Measurements from ENCODE around the gene SLC13A3. TPM values are rescaled to one million over a fixed set of nuclear protein-coding genes. Genes with fewer than 3 reads are reported as not detected.
A peak's percentile ranks its signal among the peaks of the same experiment; 100 is the strongest.

The SLC13A3 gene
- total and polyA plus RNA-seq, 2 donors from 2014 or later: 31.5 to 241 TPM

GRCh38 chr20:46649965-46650542, 1.2 kb downstream of the SLC13A3 start:
- H3K4me1 ChIP-seq (ENCODE audit: control insufficient read depth in 2 of 3, insufficient read depth in 2 of 3, low read depth in 1 of 3, low read length in 3 of 3): no peaks in the 10 kb centered on the region
- intact Hi-C loops (cut with DNase I): no loop called here
- H3K27ac ChIP-seq (ENCODE audit: low read depth in 2 of 2, low read length in 2 of 2): peak overlapping the region; percentile 81 to 91
- FAIRE-seq: no peak
- DNase-seq: no peak
- no peak for TF ChIP-seq CTCF (IDR thresholded peaks at IDR 0.05; ENCODE audit: borderline replicate concordance, extremely low read depth, insufficient read depth)
- H3K27me3 ChIP-seq (ENCODE audit: control insufficient read depth, insufficient read depth, low read length): no peaks in the 10 kb centered on the region
- H3K36me3 ChIP-seq (ENCODE audit: control insufficient read depth in 2 of 3, insufficient read depth in 3 of 3, low read length in 3 of 3): peaks cover 0 to 3% (median 0%) of the 10 kb centered on the region in 3 donors
- no peaks in the 10 kb centered on the region for H3K9me3 ChIP-seq (ENCODE audit: control insufficient read depth in 2 of 3, insufficient read depth in 1 of 3, low read length in 3 of 3)
- peak overlapping the region in 2 of 3 donors; percentile 73 to 85 for H3K4me3 ChIP-seq (ENCODE audit: low read length in 3 of 3)
- peak overlapping the region in 1 of 3 donors; percentile 72 for H3K9ac ChIP-seq (ENCODE audit: low read length in 3 of 3)

DNA sequence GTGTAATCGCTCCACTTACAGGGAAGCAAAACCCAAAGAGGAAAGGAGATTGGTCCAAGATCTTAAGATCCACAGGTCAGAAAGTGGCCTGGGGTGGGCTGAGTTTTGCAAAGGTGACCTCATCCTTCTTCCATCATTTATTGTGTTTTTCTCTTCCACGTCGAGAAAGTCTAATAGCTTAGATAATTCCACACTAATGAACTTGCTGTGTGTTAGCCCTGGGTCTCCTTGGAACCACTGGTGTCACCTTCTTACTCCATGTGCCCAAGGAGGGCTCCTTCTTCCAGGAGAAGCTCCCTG, 1.7 kb downstream of the SLC13A3 start:
- Histone ChIP-seq H3K9me3 (ENCODE audit: control insufficient read depth in 2 of 3, insufficient read depth in 1 of 3, low read length in 3 of 3) (no peaks in the 10 kb centered on the region), H3K9ac (ENCODE audit: low read length in 3 of 3) (peak overlapping the region in 1 of 3 donors; percentile 72), H3K4me1 (ENCODE audit: control insufficient read depth in 2 of 3, insufficient read depth in 2 of 3, low read depth in 1 of 3, low read length in 3 of 3) (no peaks in the 10 kb centered on the region), H3K27ac (ENCODE audit: low read depth in 2 of 2, low read length in 2 of 2) (peak overlapping the region; percentile 81 to 91), H3K36me3 (ENCODE audit: control insufficient read depth in 2 of 3, insufficient read depth in 3 of 3, low read length in 3 of 3) (peaks cover 0 to 3% (median 0%) of the 10 kb centered on the region in 3 donors), H3K4me3 (ENCODE audit: low read length in 3 of 3) (peak overlapping the region in 2 of 3 donors; percentile 73 to 85), H3K27me3 (ENCODE audit: control insufficient read depth, insufficient read depth, low read length) (no peaks in the 10 kb centered on the region)
- DNase-seq (no peak), FAIRE-seq (no peak)
- TF ChIP-seq CTCF (IDR thresholded peaks at IDR 0.05; ENCODE audit: borderline replicate concordance, extremely low read depth, insufficient read depth): no peak
- intact Hi-C loops (cut with DNase I): no loop called here

DNA sequence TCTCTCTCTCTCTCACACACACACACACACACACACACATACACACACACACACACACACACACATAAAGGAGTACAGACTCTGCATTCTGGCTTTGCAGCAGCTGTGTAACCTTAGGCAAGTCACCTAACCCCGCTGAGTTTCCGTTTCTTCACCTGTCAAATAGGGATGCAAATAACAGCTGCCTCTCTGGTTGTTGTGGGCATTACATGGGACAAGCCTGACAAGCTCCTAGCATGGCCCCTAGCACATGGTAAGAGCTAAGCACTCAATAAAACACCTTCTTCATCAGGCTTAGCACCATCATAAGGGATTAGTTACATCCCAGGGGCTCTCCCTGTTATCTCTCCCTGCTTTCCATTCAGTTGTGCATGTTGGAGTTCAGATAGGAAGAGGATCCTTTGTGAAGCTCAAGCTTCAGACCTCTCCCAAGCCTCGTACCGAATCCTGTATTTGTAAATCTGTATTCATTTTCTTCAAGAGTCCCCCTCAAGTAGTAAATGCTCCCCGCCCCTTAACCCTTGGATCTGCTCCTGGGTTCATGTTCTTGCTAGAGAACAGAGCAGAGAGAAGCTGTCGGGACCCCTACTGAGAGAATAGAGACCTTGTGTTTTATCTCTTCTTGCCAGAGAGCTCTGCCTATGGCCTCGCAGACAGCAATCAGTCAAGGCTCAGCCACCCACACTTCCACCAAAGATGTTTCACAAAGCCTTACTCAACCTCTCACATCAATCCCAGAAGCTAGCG, 2.2 kb downstream of the SLC13A3 start:
- Histone ChIP-seq H3K27ac (ENCODE audit: low read depth in 2 of 2, low read length in 2 of 2) (peak overlapping the region; percentile 81 to 91), H3K9me3 (ENCODE audit: control insufficient read depth in 2 of 3, insufficient read depth in 1 of 3, low read length in 3 of 3) (no peaks in the 10 kb centered on the region), H3K9ac (ENCODE audit: low read length in 3 of 3) (peak overlapping the region in 2 of 3 donors; percentile 22 to 72), H3K4me1 (ENCODE audit: control insufficient read depth in 2 of 3, insufficient read depth in 2 of 3, low read depth in 1 of 3, low read length in 3 of 3) (no peaks in the 10 kb centered on the region), H3K4me3 (ENCODE audit: low read length in 3 of 3) (peak overlapping the region in 2 of 3 donors; percentile 73 to 85), H3K36me3 (ENCODE audit: control insufficient read depth in 2 of 3, insufficient read depth in 3 of 3, low read length in 3 of 3) (peaks cover 0 to 3% (median 0%) of the 10 kb centered on the region in 3 donors), H3K27me3 (ENCODE audit: control insufficient read depth, insufficient read depth, low read length) (no peaks in the 10 kb centered on the region)
- no peak for DNase-seq
- intact Hi-C loops (cut with DNase I): no loop called here
- TF ChIP-seq CTCF (IDR thresholded peaks at IDR 0.05; ENCODE audit: borderline replicate concordance, extremely low read depth, insufficient read depth): no peak
- no peak for FAIRE-seq
